Measurements from ENCODE around the gene INO80C.

GRCh38 chr18:35489913-35490490 lies 7.8 kb downstream of the INO80C start:
- no peak for TF ChIP-seq CTCF (IDR thresholded peaks at IDR 0.05)
- no peak for TF ChIP-seq POLR2A (IDR thresholded peaks at IDR 0.05)
